ENCODE data around the gene GYPC.

DNA sequence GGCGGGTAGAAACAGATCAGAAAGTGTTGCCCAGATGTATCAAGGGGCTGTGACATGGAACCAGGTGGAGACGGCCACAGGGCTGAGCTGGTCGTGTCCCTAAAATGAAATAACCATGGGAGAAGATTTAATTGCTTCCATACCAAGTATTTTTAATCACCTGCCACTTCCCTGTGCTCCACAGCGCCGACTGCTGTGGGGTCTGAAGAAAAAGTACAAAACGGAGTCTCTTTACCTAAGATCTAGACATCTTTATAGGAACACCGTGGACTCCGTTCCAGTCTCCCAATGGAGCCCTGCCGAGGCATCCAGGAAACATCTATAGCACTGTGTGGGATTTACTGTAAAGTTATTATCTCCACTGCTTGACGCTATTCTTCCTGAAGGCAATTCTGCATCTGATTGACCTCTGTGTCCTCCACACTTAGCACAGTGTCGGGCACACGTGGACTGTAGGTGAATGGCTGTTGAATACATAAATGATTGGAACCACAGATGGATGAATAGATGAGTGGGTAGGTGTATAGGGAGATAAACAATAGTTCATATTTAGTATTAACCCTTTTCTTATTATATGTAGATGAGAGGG lies 21.6 kb upstream of the GYPC start:
- TF ChIP-seq, protein P1, sequence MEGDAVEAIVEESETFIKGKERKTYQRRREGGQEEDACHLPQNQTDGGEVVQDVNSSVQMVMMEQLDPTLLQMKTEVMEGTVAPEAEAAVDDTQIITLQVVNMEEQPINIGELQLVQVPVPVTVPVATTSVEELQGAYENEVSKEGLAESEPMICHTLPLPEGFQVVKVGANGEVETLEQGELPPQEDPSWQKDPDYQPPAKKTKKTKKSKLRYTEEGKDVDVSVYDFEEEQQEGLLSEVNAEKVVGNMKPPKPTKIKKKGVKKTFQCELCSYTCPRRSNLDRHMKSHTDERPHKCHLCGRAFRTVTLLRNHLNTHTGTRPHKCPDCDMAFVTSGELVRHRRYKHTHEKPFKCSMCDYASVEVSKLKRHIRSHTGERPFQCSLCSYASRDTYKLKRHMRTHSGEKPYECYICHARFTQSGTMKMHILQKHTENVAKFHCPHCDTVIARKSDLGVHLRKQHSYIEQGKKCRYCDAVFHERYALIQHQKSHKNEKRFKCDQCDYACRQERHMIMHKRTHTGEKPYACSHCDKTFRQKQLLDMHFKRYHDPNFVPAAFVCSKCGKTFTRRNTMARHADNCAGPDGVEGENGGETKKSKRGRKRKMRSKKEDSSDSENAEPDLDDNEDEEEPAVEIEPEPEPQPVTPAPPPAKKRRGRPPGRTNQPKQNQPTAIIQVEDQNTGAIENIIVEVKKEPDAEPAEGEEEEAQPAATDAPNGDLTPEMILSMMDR (conservative IDR thresholded peaks at IDR 0.05; ENCODE audit: low read depth, low read length), result peak; percentile 61
- no peak for TF ChIP-seq EZH2 (IDR thresholded peaks at IDR 0.05; ENCODE audit: borderline replicate concordance, low read depth, low read length, poor library complexity, severe bottlenecking)

Data from A673 (cell line).